Activated T-cell treated with anti-CD3 and anti-CD28 coated beads, Interleukin-2, amount 50 U/mL, for 48 hours (primary cell): ENCODE data around the gene ELAVL1.
"Not testable (repeated sequence)": the region's sequence is repeated elsewhere in the genome, so short reads cannot be mapped to it uniquely, and the experiment has no call there.

Source experiments
- DNase-seq, 2 experiments: peaks; one replicate each; pipeline ENCODE4 v3.0.0-alpha.2; 2020

The ELAVL1 gene

DNA sequence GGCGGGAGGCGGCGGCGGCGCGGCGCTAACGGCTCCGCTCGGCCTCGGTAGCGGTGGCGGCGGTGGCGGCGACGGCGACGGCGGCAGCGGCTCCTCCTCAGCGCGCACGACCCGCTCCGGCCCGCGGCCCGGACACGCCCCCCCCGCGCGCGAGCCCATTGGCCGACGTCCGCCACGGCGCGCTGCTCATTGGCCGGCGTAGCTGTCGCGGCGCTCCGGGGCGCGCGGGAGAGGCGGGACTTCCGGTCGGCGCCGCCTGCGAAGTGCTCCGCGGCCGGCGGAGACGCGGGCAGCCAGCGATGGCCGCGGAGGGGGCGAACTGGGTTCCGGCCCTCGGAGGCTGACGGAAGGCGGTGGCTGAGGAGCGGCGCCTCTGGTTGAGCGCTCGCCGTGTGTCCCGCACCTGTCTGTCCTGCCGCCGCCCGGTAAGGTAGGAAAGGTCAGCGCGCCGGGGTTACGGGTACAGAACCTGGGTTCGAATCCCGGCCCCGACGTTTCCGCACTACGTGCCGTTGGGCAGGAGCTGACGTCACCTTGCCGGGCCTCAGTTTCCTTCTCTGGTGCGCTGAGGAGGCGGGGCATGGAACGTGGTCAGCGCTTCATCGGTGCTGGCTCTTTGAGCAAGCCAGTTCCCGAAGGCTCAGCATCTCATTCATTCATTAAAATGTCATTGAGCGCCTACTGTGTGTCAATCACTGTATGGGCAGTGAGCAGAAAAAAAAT, at the start of gene ELAVL1:
TSS of gene ELAVL1 (minus strand) at position 108 of the 723 bp plus-strand sequence. CDS start 13,826 bp downstream, outside the sequence.
- peak; percentile 89 to 93 for DNase-seq

DNA sequence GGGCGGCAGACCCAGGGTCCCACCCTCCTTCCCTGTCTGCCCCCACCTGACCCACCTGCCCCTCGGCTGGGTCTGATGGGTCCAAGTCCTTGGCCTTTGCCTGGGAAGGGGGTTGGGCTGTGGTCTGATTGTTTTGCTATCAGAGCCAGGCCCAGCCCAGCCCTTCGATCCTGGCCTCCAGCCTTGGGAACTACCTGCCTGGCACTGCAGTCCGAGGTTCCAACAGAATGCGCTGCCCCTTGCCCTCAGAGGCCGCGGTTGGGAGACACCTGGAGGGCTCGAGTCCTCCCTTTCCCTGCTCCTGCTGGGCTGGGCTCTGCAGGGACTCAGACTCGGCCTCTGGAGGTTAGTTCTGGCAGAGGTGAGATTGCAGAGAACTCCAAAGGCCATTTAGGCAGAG, 48.7 kb upstream of the ELAVL1 start:
- DNase-seq, result no peak

DNA sequence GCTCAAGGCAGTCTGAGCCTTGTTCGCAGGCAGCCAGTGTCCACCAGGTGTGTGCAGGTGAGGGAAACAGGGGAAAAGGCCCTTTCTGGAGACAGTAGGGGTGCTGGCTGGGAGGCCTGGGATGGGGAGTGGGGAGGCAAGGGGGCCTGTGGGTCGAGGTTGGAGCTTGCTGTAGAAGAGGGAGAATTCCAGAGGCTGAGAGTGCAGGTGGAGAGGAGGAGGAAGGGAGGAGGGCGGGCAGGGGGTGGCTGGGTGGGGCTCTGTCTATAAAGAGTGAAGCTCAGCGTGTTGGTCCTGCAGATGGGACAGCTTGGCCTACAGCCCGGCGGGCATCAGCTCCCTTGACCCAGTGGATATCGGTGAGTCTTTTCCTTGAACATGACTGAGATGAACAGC, 47.0 kb upstream of the ELAVL1 start, which contains the start of gene CCL25:
TSS of gene CCL25 (plus strand) at position 297 of the 396 bp plus-strand sequence. CDS start 290 bp downstream, outside the sequence.
- no peak for DNase-seq

DNA sequence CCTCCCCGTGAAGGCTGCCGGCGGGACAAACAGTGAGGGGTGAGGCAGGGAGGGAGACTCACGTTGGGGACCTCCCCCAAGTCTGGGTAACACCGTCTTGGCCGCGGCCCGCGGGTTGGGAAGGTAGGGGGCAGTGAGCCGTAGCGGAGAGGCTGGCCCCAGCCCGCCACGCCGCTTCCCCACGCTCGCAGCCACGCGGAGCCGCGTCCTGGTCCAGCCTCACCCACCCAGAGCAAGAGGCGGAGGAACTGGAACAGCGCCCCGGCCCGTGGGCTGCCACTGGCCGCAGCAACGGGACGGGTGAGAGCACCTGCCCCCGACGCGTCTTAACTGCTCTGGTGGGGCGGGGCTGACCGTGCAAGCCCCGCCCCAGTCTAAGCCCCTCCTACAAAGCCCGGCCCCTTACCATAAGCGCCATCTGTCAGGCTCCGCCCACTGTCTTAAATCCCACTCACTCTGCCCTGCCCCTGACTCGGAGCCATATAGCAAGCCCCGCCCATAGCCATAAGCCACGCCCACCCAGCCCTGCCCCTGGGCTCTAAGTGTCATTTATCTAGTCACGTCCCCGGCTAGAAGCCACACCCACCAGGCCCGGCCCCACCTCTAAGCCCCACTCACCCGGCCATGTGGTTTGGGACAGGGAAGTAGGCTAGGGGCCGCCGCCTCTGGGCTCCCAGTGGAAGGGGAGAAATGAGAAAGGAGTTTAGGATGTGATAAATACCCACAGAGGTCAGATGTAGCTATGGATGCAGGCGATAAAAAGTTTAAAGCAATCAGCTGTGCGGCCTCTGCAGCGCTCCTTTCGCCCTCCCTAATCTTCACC, 45.0 kb upstream of the ELAVL1 start:
- peak; percentile 97 to 98 for DNase-seq

DNA sequence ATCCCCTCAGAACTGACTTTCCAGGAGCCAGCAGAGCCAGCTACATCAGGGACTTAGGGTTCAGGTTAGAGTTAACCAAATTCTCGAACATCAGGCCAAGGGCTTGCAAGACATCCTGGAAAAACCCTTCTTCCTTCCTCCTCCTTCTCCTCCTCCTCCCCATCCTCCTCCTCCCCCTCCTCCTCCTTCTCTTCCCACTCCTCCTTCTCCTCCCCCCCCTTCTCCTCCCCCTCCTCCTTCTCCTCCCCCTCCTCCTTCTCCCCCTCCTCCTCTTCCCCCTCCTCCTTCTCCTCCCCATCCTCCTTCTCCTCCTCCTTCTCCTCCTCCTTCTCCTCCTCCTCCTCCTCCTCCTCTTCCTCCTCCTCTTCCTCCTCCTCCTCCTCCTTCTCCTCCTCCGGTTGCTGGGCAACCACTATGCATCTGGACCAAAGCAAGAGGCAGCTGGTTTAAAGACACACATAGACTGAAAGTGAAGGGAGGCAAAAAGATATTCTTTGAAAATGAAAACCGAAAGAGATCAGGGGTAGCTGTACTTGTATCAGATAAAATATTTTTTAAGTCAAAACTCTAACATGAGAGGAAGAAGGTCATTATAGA, 41.2 kb upstream of the ELAVL1 start:
- no peak for DNase-seq

DNA sequence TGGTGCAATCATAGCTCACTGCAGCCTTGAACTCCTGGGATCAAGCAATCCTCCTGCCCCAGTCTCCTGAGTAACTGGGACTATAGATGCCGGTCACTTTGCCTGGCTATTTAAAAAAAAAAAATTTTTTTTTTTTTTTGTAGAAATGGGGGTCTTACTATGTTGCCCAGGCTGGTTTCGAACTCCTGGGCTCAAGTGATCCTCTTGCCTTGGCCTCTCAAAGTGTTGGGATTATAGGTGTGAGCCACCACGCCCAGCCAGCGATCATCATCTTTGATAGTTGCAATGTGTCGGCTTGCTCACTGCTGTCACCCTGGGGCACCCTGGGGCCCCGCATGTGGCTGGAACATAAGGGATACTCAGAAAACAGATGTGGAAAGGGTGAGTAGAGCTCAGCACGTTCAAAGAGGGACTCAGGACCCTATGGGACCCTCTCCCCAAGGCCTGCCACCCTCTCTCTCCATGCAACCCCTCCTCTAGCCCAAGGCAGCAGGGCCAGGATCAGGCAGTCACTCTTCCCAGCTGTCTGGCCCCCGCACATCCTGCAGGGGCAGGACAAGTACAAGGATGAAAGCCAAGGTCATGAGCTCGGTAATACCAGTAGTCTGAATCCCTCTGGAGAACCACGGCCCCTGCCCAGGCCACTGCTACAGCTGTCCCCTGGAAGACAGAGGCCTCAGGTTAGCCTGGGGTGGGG, 40.6 kb upstream of the ELAVL1 start:
- no peak for DNase-seq

DNA sequence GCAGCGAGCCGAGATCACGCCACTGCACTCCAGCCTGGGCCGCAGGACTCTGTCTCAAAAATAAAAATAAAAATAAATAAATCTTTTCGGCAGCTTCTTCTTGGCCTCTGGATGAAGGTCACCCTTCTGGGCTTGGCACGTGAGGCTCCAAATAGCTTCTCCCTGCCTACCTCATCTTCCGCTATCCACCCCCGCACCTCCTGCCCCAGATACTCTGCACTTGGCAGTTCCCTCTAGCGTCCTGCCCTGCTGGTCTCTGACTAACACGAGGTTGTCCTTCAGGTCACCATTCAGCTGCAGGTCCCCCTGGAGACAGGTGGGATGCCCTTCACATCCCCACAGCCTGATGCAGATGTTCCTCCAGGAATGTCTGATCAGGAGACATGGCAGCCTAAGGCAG, 38.6 kb upstream of the ELAVL1 start:
- no peak for DNase-seq

DNA sequence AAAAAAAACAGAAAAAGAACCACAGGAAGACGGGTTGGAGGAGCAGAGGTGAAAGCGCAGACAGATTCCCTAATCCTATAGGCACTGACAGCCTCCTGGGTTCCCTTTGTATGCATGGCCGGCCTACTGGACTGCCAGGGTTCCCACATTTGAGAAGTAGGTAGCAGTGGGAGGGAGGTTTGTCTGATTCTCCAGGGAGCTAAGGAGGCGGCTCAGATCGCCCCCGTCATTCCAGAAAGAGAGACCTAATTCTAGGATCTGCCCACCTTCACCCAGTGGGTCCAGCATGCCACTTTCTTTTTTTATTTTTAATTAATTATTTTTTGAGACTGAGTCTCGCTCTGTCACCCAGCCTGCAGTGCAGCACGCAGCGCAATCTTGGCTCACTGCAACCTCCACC, 37.5 kb upstream of the ELAVL1 start:
- no peak for DNase-seq

DNA sequence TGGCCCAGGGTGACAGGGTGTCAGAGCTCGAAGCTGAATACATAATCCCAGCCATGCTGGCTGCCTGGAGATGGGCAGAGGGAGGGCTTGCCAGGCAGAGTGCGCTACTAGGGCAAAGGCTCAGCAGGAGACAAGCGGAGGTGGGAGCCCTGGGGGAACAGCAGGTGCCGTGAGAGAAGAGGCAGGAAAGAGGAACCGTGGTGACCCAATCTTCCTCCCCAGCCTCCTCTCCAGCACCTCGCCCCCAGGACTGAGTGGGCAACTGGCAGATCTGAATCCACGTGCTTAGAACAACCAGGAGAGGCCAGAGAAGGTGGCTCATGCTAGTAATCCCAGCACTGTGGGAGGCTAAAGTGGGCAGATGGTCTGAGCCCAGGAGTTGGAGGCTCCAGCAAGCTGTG, 36.1 kb upstream of the ELAVL1 start:
- no peak for DNase-seq

DNA sequence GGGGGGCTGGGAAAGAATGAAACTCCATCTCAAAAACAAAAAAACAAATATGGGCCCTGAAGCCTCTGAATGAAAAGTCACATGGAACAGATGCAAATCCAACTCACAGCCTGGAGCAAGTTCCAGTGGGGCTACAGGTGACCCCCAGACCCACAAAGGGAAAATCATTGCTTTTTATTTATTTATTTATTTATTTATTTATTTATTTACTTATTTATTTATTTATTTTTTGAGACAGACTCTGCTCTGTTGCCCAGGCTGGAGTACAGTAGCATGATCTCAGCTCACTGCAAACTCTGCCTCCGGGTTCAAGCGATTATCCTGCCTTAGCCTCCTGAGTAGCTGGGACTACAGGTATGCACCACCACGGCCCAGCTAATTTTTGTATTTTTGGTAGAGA, 33.8 kb upstream of the ELAVL1 start:
- DNase-seq, result no peak

DNA sequence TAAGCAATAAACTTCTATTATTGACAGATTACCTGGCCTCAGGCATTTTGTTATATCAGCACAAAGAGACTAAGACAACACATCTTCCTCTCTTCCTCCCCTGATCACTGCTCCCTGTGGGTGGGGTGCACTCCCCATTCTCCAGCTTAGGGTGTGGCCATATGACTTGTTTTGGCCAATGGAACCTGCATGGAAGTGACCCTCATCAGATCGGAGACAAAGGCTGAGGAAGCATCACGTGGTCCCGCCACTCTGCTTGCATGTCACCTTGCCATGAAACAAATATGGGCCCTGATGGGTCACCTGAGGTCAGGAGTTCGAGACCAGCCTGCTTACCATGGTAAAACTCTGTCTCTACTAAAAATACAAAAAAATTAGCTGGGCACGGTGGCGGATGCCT, 33.4 kb upstream of the ELAVL1 start:
- no peak for DNase-seq

DNA sequence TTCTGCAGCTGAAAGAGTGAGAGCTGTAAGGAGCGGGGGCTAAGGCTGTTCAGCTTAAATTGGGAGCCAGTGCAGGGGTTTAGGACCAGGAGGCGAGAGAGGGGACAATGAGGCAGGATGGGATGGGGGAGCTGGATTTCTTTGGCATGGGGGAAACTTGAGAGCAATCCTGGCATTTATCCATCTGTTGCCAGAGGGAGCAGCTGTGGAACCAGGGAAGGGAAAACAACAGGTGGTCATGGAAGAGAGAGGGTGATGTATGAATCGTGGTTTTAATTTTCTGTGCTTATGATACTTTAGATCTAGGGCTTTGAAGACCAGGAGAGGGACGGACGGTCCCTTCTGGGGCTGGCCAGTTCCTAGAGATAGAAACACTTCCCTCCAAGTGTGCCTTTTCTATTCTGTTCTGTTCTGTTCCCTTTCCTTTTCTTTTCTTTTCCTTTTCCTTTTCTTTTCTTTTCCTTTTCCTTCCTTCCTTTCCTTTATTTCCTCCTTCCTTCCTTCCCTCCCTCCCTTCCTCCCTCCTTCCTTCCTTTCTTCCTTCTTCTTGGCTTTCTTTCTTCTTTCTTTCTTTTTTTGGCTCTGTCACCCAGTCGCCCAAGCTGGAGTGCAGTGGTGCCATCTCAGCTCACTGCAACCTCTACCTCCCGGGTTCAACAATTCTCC, 31.1 kb upstream of the ELAVL1 start:
- no peak for DNase-seq

DNA sequence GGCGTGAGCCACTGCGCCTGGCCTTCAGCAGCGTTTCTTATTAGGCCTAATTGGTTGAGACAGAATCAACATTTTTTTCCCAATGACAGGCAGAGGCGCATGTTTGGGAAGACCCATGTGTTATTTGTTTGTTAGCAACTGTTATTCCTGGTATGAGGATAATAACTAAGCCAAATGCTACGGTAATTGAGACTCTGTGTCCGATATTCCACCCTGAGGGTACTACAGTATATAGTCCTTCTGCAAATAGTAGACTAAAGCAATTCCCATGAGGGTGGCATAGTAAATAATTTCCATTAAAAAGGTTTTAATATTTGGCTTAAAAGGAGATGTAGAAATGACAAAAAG, 28.7 kb upstream of the ELAVL1 start:
- DNase-seq, result no peak

DNA sequence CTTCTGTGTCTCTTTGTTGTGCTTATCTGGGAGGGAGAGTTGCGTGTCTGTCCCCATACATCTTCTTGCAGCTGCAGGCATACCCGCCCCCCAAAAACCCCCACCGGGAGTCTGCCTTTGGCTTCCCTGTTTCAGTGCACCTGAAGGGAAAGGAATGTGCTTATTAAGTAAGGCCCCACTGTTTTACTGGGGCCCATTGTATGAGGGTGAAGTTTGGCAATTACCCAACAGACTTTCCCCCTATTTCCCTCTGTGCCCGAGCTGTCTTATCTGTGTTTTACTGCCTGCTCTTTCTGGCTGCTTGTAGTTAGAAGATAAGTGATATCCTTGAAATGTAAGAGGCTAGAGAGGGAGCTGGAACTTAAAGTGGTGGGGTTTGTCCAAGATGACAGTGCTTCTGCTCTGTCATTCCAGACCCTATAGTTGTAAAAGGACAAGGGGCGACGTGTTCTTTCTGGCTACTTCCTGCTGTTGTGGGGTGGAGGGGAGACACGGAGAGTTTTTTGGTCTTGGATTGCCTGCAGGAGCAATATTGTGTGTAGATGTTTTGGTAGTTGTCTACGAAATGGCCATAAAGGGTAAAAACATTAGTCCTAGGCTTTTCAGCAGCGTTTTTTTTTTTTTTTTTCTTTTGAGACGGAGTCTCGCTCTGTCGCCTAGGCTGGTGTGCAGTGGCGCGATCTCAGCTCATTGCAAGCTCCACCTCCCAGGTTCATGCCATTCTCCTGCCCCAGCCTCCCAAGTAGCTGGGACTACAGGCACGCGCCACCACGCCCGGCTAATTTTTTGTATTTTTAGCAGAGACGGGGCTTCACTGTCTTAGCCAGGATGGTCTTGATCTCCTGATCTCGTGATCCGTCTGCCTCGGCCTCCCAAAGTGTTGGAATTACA, 28.1 kb upstream of the ELAVL1 start:
- DNase-seq, result not testable (repeated sequence)

DNA sequence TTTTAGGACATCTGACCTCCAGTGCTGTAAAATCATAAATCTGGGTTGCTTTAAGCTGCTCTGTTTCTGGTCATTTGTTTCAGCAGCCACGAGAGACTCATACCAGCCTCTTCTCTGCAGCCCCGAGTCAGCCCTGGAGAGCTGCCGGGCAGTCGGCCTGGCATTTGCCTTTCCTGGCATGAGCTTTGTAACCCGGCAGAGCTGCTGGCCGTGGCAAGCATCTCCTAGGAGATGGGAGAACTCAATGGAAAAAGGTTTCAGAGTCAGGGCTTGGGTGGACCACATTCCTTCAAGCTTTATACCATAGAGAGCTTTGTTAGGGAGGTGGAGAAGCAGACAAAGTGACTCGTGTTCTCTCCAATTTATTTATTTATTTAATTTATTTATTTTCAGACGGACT, 25.5 kb upstream of the ELAVL1 start:
- DNase-seq, result no peak

DNA sequence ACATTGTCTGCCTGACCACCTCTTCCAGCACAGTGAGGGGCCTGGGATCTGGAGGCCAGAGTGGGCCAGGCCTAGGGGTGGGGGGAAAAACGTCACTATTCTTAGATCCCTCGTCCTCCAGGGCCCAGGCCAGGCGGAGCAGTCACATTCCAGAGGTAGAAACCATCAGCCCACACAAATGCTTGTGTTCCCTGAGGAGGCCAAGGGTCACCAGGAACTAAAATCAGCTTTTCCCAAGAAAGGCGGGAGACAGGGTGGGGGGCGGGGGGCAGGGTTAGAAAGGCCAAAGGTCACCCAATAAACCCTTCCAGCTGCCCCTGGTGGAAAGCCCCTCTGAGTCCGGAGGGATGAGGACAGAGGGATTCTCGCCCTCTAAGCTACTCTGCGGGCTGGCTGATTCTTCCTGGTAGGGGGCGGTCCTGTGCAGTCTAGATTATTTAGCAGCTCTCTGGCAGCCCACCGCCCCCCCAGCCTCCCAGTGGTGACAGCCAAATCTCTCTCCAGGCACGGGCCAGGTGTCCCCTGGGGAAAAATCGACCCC, 23.6 kb upstream of the ELAVL1 start:
- no peak for DNase-seq

DNA sequence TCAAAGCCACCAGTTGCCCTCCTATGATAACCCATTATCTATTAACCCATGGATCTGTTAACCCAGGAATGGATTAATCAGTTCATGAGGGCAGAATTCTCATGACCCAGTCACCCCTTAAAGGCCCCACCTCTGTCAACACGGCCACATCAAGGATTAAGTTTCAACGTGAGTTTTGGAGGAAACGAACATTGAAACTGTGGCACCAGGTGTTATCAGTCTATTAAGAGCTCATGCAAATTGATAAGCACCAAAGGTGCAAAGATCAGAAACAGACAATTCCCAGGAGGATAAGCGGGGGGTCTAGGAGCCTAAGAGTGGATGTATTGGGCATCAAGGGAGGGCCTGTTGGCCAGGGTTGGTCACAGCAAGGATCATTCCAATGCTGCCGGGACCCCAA, 19.9 kb upstream of the ELAVL1 start:
- DNase-seq, result no peak

DNA sequence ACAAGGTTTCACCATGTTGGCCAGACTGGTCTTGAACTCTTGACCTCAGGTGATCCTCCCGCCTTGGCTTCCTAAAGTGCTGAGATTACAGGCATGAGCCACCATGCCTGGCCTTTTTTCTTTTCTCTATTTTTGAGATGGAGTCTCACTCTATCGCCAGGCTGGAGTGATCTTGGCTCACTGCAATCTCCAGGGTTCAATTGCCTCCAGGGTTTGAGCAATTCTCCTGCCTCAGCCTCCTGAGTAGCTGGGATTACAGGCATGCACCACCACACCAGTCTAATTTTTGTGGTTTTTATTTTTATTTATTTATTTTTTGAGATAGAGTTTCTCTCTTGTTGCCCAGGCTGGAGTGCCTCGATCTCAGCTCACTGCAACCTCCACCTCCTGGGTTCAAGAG, 18.8 kb upstream of the ELAVL1 start:
- not testable (repeated sequence) for DNase-seq

DNA sequence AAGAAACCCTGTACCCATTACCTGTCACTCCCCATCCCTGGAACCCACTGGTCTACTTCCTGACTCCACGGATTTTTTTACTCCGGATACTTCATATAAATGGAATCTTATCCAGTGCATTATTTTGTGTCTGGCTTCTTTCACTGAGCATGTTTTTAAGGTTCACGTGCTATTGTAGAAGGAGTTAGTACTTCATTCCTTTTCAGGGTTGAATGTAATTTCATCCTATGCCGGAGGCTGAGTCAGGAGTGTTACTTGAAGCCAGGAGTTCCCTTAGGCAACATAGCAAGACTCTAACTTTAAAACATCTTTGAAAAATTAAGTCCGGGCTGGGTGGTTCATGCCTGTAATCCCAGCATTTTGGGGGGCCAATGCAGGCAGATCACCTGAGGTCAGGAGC, 17.9 kb upstream of the ELAVL1 start:
- DNase-seq, result no peak

DNA sequence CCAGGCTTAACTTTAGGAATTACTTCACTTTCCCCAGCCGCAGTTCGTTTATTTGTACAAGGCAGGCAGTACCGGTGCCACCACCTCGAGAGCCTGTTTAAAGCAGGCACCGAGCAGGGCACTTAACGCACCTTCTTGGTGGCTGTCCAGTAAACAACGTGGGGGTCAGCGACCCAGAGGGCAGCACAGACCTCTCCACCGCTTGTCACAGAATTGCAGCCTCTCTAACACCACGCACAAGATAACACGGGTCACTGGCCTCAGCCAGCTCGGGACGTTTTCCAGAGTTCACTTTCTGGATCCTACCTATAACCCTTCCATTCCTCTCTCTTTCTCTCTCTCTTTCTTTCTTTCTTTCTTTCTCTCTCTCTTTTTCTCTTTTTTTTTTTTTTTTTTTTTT, 16.8 kb upstream of the ELAVL1 start:
- no peak for DNase-seq

DNA sequence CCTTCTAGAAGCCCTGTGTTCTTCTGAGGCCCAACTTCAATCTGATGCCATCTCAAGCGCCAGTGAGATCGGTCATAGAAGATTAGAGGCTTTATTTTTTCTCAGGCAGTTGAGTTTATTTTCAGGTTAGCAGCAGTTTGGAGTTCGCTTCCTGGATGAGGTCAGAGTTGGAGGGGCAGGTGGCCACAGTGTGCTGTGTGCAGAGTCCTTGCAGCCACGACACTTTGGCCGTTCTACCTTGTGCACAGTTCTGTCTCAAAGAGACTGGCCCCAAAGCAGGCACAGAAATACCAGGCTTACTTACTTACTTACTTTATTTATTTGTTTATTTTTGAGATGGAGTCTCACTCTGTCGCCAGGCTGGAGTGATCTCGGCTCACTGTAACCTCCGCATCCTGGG, 15.9 kb upstream of the ELAVL1 start:
- DNase-seq, result no peak
